C4-2B (cell line): ENCODE measurements around the gene B9D1.

Experiments used
- CTCF ChIP-seq: fragments of 450-650 bp; conservative IDR thresholded peaks from 2 replicates; pipeline ENCODE4 v1.5.1; 2017; ENCODE audit warnings: mild to moderate bottlenecking
- ZFX ChIP-seq: fragments of 450-650 bp; IDR thresholded peaks from 2 replicates; pipeline ENCODE4 v1.6.1; 2017

- TF ChIP-seq CTCF (no peak), ZFX (no peak)
These were observed 613 bp downstream of the B9D1 start for GRCh38 chr17:19361944-19362276.
